GM18870 (cell line): ENCODE measurements around the gene NUDCD2.

ENCODE experiments used
- ATAC-seq: cut with Tn5 transposase; IDR thresholded peaks from one replicate; pipeline ENCODE4 v1.9.1; 2021; ENCODE audit warnings: moderate library complexity; ENCODE audit not compliant: unreplicated experiment

The NUDCD2 gene

GRCh38 chr5:163459819-163460561 lies at the start of gene NUDCD2:
Gene NUDCD2 (minus strand): TSS chr5:163460102. CDS start chr5:163460050, 52 bp downstream.
- peak; percentile 78 for ATAC-seq

- no peak for ATAC-seq
Observed at GRCh38 chr5:163509291-163509951, 49.5 kb upstream of the NUDCD2 start.

- ATAC-seq = no peak
Observed at GRCh38 chr5:163508753-163509152, 48.9 kb upstream of the NUDCD2 start.

DNA sequence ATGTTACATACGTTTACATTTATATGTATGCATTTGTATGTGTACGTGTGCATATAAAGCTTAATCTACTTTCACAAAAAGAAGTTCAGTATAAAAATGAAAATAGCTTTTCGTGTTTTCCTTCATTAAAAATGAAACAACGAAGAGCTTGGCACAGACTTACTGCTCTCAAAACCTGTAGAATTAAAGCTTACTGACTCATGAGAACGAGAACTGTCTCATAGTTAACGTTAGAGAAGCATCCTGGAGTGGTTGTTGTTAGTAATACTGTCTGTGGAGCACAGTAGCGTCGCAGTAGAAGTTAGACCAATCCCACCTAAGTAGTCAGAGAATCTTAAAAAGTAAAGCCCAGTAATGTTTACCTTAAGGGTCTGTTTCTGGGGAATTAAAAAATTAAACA lies 46.8 kb upstream of the NUDCD2 start:
- no peak for ATAC-seq

DNA sequence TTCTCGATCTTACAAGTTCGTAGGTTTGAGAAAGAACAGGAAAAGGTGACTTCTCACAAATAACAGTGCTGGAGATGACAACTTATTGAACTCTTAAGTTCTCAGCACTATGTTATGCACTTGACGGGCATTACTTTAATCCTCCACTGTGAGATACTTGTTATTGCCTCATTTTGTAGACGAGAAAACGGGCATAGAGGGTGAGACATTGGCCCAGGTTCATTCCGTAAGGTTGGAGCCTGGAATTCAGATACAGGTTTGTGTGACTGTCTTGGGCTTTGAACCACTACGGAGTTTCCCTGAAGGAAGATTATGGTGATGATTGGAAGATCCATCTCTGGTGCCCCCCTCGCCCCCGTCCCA lies 46.2 kb upstream of the NUDCD2 start:
- ATAC-seq = peak; percentile 21

DNA sequence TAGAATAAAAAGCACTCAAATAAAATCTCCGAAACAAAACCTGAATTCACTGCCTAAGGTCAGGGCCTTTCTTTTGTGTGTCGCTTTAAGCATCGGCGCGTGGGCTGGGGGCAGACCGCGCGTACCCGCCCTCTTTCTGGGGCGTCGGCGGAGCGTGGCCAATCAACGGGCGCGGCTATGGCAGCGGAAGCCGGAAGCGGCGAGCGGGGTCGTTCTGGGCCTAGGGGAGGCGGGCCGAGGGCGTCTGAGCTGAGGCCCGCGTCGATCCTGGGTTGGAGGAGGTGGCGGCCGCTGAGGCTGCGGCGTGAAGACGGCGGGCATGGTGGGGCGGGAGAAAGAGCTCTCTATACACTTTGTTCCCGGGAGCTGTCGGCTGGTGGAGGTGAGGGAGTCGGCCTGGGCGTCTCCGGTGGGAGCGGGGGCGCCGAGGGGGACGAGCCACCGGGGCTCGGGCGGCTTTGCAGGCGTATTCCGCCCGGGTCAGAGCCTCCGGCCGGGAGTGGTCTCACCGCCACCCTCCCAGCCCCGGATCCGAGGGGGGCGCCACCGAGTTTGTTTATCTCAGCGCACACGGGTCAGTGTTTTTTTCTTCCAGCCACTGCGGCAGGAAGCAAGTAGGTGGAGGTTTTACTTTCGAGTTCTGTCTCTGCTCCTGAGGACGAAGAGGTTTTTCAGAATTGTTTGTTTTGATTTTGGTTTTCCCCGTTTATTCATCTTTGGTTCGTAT lies 45.6 kb upstream of the NUDCD2 start, which contains the start of gene MAT2B:
MAT2B (plus strand) TSS at position 252 of the 727 bp plus-strand sequence; CDS start at position 320, 68 bp downstream.
- ATAC-seq = peak; percentile 85

DNA sequence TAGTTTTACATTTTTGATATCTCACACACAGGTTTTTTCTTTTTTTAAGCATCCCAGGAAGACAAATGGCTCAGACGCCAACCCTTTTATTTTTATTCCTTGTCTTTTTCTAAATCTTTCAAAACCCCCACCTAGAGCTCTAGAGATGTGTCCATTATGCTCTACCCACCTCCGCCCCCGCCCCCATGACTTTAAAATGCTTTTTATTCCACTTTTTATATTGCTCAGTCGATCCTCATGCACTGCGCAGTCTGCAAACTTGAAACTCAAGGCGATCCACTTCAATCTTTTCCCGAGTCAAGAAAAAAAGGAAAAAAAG lies 45.1 kb upstream of the NUDCD2 start:
- no peak for ATAC-seq

GRCh38 chr5:163504079-163504931 lies 44.4 kb upstream of the NUDCD2 start:
- ATAC-seq = no peak

GRCh38 chr5:163503106-163504078 lies 43.5 kb upstream of the NUDCD2 start:
- ATAC-seq = no peak

DNA sequence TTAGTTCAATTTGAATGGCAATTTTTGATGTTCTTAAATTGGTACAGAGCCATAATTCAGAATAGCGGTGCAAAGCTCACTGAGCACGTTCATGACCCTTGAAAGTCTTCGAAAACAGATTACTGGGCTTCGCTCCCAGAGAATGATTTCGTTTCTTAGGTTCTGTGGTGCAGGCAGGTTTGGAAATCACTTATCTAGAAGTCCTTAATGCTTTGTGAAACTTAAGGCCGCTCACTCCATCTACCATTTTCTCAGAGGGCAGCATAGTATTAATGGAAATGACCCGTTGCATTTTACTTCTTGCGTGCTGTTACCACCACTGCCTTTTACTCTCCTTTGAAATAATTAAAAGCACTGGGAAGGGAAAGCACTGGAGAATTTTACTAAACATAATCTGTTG lies 42.6 kb upstream of the NUDCD2 start:
- no peak for ATAC-seq

GRCh38 chr5:163498886-163499285 lies 39.0 kb upstream of the NUDCD2 start:
- ATAC-seq = no peak

- ATAC-seq = no peak
Observed at GRCh38 chr5:163497315-163497714, 37.4 kb upstream of the NUDCD2 start.

GRCh38 chr5:163496286-163496685 lies 36.4 kb upstream of the NUDCD2 start:
- ATAC-seq = no peak

- ATAC-seq = no peak
Observed at GRCh38 chr5:163489745-163490075, 29.8 kb upstream of the NUDCD2 start.

DNA sequence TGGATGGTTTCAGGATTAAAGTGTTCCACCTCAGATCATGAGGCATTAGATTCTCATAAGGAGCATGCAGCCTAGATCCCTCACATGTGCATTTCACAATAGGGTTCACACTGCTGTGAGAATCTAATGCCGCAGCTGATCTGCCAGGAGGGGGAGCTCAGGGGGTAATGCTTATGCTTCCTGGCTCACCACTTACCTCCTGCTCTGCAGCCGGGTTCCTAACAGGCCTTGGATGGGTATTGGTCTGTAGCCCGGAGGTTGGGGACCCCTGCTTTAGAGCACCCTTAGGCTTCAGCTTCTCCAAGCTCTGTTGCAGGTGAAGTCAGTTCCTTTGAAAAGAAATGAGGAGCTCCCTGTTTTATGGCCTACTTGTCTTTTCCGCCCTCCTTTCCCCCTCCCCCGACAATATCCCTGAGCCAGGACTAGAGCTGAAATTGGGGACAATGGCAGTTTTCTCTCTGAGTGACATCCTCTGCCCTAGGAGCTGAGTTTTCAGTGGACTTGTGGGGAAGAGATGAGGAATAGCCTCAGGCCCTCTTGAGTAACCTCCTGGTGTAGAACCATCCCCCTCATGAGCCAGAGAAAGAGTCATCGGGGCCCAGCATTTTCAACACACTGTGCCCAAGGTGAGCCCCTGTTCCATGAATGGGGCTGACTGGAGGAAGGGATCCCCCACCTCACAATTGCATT lies 29.3 kb upstream of the NUDCD2 start:
- ATAC-seq = no peak

DNA sequence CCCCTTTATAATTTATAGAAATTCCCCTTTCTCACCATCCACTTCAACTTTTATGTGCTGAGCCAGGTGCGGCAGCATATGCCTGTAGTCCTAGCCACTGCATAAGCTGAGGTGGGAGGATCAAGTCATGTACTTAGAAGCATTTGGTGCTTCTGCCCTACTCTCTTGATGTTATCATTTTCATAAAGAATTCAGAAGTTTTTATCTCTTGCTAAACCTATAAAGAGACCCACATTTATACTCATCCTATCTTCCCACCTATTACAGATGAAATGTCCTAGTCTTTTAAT lies 19.0 kb upstream of the NUDCD2 start:
- no peak for ATAC-seq

DNA sequence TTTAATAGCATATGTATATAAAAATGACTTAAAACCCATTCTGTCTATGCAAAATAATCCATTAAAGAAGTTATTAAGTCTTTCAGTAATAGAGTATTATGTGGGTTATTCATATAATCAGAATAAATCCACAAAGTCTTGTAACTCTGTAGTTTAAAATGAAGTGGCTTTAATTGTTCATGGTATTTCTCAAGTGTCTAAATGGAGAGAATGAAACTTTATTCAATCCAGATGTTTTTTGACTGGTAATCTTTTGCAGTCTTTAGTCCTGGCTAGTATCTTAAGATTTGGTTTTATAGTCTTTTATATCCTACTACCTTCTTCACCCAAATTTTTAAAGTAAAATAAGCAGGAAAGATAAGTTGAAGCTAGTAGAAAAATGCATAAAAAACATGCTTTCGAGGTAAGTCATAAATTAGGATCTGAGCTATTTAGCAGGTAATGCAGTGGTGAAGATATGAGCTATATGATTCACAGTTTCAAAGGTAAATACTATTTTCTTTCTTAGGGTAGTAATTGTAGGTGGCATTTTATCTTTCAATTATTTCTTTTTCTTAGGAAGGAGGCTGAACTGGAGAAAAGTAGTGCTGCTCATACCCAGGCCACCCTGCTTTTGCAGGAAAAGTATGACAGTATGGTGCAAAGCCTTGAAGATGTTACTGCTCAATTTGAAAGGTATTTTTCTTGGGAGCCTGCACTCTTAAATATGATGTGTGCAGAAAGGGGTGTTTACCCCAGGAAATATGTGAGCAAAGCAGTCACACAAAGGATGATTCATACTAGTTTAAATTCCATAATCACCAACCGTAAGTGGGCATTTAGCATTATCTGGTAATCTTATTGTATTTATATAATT lies 18.5 kb upstream of the NUDCD2 start:
- ATAC-seq = no peak

- ATAC-seq = no peak
Observed at GRCh38 chr5:163475411-163475810, 15.5 kb upstream of the NUDCD2 start.
